GM19324 (cell line): Measurements from ENCODE around the gene TRIM62.

Experiments used
- ATAC-seq: cut with Tn5 transposase; IDR thresholded peaks from one replicate; pipeline ENCODE4 v1.9.1; 2021; ENCODE audit warnings: mild to moderate bottlenecking, moderate library complexity; ENCODE audit not compliant: unreplicated experiment, low FRiP score

Gene TRIM62

DNA sequence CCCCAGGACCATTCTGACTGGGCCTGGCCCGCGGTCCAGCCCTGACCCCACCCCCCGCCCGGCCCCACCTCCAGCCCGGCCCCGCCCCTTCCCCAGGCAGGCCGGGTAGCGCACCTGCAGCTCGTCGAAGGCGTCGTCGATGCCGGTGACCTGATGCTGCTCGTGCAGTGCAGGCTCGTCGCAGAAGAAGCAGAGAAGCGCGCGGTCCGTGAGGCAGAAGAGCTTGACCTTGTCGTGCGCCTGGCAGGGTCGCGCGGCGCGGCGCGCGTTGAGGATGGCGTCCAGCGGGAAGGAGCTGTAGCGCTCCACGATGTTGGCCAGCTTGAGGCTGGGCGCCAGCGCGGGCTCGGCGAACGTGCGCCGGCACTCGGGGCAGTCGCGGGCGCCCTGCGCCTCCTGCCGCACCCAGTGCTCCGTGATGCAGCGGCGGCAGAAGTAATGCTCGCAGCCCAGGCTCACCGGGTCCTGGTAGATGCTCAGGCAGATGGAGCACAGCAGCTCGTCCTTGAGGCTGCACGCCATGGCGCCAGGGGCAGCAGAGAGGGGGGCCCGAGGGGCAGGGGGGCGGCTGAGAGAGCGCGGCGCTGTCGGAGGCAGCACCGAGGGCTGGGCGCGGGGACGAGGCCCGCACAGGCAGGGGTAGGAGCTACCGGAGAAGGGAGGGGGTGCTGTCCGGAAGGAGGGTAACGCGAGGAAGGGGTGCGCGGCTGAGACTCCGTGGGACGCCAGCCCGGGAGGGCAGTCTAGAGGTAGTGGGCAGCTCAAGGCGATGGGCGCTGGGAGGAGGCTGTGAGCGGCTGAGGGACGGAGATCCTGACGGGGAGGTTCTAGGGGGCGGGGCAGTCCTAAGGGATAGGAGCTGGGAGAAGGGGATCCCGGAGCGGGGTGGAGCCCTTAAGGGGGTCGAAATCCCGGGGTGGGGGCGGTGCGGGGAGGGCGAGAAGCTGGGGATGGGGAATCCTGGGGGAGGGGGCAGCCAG, 642 bp downstream of the TRIM62 start:
- peak; percentile 62 for ATAC-seq

DNA sequence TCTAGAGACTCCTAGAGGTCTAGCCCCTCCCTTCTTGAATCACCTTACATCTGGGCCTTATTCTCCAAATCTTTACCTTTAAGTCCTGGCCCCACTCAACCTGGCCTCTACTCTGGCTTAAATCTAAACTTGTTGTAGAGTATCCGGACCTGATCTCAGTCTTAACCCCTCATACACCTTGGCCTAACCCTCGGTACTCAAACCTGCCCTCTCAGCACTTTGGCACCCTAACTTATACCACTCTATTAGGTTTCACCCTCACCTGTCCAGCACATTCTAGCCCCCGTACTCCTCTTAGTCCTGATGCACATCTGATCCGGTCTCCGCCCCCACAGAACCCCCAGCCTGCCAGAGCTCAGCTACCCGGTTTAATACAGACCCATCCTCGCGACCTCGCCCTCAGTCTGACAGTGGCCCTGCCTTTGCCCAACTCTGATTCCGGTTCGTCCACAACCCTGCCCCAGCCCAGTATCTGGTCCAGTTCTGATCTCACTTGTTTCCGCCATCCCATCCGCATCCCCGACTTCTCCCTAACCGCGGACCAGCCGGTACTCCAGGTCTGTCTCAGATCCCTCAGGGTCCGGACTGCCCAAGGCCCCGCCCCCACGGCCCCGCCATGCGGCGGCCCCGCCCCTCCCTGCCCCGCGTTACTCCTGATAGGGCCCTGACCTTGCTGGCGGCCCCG, 1.5 kb downstream of the TRIM62 start:
- ATAC-seq = no peak

DNA sequence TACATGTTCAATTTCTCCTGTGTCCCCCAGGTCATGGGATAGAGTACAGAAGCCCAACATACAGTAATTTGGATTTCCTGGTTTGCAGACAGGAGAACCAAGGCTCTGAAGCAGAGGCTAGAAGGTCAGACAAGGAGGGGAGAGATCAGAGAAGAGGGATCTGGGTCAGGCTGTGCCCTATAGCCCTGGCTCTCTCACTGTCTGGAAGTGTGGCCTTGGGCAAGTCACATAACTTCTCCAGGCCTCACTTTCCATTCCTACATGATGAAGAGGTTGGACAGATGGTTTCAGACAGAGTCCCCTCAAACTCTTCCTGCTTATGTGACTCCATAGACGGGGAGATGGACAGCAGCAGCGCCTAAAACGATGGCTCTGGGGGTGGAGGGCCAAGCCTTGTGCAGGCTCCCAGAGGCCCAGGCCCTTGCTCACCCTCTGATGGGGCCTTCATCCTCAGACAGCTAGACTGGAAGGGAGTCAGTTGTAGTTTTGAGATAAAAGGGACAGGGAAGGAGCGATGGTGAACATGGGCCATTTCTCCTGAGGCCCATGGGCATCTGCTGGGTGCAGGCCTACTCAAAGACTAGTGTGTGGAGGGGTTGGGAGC, 2.9 kb downstream of the TRIM62 start:
- ATAC-seq = no peak

DNA sequence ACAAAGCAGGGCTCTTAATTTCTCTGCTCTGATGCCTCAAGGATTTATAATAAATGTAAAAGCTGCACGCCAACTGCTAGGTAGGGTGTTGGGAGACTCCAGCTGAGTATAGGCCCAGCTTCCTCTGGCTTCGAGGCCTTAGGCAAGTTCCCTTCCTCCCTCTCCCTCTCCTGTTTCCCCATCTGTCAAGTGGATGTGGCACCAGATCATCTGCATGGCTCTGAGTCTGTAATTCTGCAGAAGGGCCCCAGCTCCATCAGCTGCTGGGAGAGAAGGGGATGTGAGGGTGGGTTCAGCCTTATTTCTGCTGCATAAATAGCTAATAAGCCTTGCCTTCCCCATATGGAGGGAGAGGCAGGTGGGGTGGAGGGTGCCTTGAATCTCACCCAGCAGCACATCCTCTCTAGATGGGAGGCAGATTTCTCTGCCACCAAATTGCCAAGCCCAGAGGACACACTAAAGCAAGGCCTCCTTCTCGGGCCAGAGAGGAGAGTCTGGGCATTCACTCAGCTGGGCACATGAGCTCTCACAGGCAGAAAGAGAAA, 3.8 kb downstream of the TRIM62 start:
- no peak for ATAC-seq

DNA sequence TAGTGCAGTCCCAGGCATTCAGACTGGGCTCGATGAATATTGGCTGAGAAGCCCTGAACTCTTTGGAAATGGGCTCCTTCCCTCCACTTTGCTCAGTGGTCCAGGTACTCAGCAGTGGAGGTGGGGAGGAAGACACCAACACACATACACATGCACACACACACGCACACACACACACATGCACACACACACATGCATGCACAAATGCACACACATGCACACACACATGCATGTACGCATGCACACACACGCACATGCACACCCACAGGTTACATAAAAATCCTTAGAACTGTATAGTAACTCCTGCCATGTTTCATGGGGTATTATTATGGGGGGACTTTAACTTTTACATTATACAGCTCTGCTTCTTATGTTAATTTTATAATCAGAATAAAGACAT, 5.0 kb downstream of the TRIM62 start:
- no peak for ATAC-seq

DNA sequence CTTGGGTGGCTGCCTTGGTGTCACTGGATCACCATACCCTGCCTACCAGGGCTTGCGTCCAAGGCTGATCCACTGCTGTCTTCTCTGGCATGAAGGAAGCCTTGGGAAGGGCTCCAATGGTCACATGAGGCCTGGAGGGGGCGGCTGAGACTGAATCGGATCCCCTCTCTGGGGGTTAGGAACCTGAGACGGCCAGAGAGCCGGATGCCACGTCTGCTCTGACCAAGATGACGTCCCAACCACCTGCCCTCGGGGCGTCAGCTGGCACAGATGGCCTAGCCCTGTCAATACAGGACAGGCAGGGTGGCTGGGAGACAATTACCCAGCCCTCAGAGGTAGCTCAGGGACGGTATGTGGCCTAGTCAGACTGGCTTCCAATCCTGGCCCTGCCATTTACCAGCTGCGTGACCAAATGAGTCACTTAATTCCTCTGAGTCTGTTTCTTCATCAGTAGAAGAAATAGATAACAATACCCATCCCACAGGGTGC, 5.4 kb downstream of the TRIM62 start:
- ATAC-seq = no peak

DNA sequence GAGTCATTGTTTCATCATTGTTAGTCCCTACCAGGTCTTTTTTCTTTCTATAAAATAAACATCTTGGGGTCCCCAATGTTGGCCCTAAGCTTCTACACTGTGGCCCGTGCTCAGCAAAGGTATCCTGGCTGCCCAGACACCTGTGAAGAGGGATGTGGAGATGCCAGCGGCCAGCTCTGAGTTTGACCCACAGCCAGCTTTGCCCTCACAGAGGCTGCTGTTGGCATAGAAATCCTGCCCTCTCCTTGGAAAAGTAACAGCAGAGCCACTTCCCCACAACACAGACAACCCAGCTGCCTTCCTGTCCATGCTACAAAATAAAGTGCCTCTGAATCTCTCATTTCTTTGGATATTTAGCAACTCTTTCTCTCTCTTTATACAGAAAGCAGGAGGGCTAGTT, 6.0 kb downstream of the TRIM62 start:
- no peak for ATAC-seq

DNA sequence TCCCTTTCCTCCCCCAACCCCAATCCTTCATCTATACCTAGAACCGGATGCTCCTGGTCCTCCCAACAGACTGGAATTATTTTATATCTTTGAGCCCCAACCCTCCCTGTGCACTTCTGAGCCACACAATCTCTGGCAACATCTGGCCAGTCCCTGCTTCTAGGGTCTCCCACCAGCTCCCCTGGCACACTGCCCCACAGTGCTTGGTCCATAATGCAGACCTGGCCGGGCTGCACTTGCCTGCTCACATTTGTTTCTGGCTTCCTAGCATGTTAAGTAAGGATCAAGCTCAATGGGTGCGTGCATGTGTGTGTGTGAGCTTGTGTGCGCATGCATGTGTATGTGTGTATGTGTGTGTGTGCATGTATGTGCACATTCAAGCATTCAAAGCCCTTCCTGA, 8.8 kb downstream of the TRIM62 start:
- no peak for ATAC-seq

DNA sequence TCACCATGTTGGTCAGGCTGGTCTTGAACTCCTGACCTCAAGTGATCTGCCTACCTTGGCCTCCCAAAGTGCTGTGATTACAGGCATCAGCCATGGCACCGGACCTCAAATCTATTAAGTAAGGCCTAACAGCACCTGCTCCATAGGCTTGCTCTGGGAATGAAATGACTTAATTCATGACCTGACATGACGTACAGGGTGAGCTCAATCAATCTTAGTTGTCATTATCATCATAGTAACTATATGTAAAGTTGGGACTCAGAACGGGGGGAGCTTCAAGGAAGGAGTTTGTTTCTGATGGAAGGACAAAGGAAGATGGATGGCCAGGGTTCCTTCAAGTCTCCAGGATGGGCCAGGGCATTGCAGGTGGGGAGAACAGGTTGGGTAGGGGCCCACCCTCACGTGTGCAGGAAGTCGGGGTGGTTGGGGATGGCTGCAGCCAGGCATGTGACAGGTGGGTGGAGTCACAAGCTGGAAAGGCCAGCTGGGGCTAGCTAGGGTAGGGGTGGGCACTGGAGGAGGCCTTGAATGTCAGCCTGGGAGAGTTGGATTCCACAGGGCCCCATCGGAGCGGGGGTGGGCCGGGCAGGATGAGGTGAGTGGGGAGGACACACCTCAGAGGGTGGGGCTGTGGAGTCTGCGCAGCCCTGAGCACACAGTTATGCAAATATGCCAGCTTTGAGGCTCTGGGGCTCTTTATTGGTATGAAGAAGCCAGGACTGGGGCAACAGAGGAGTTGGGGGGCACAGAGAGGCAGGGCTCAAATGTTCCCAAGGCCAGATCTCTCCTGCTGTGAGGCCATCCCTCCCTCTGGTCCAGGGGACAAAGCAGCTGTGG, 9.6 kb downstream of the TRIM62 start:
- ATAC-seq = no peak

DNA sequence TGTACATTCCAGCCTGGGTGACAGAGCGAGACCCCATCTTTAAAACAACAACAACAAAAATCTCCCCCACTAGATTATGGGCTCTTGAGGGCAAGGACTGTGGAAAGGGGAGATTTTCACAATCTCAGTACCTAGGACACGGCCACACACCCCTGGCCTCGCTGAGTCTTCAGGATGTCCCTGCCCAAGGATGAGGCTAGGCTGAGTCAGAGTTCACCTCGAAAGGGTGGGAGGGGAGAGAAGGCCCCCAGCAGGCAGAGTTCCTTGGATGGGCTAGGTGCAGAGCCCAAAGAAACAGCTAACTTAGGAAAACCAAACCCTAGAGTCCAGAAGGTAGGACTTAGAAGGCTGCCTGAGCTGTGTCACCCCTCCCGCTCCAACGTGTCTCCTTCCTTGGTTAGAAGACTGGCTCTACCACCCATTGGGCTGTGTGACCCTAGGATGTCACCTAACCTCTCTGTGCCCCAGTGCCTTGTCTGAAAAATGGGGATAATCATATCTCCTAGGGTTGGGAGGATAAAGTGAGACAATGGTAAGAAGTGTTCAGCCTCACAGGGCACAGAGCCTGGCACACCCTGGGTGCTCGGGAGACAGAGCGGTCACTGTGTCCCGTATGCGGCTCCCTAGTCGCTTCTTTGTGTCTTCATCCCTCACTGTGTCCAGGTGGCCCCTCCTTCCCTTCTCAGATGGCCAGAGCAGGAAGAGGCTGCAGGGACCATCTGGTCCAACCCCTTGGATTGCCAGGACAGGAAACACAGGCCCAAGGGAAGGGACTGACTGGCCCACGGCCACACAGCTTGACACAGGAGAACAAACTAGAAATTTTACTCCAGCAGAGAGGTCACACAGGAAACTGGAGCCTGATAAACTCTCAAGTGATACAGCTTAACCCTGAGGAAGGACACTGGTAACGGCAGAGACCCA, 11.2 kb downstream of the TRIM62 start:
- ATAC-seq = no peak

DNA sequence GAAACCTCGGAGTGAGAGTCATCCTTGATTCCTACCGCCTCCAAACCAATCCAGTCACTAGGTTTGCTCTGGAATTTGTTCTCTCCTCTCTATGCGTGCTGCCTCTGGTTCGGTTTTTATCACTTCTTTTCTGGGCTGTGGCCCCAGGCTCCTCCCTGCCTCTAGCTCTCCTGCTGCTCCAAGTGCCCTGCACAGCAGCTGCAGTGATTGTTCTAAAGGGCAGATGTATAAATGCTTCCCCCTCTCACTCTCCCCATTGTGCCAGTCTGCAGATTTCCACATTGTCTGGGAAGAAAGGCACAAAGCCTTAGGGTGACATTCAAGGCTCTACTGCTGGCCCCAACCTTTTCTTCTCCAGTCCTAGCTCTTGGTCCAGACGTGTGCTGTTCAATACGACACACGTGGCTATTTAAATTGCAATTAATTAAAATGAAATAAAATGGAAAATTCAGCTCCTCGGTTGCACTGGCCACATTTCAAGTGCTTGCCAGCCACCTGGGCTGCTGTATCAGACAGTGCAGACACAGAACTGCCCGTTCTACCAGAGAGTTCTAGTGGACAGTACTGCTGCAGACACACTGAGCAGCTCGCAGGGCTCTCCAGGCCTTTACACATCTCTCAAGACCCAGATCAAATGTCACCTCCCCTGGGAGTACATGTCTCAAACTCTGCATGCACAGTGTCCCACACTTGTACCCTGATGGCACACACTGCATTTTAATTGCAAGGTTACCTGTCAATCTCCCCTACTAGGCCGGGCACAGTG, 12.4 kb downstream of the TRIM62 start:
- ATAC-seq = no peak

DNA sequence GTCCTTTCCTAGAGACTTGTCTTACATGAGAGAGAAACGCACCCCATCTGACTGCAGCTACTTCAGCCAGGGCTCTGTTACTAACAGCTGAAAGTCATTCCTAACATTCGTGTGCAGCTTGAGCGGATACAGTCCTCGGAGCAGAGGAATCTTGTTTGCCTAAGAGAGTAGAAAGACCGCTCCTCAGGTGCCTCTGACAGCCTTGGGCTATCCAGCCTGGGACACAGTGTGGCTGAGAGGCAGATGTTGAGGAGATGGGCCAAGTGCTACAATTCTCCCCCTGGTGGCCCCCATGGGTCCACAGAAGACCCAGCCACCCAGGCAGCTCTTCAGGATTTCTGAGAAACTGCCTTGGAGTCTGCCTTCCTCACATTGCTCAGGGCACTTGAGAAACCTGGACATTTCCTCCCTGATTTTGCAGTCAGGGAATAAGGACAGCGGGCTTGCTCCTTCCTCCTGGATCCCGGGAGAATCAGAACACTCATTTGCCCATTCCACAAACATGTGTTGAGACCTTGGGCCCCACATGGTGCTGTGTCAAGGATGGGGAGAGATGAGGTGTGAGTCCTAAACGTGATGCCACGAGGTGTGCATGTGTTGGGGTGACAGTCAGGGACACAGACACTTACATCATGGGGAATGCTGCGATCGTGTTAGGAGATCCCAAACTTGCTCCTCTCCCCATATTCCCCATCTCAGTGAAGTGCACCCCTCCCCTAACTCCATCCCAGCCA, 13.1 kb downstream of the TRIM62 start:
- ATAC-seq = no peak

DNA sequence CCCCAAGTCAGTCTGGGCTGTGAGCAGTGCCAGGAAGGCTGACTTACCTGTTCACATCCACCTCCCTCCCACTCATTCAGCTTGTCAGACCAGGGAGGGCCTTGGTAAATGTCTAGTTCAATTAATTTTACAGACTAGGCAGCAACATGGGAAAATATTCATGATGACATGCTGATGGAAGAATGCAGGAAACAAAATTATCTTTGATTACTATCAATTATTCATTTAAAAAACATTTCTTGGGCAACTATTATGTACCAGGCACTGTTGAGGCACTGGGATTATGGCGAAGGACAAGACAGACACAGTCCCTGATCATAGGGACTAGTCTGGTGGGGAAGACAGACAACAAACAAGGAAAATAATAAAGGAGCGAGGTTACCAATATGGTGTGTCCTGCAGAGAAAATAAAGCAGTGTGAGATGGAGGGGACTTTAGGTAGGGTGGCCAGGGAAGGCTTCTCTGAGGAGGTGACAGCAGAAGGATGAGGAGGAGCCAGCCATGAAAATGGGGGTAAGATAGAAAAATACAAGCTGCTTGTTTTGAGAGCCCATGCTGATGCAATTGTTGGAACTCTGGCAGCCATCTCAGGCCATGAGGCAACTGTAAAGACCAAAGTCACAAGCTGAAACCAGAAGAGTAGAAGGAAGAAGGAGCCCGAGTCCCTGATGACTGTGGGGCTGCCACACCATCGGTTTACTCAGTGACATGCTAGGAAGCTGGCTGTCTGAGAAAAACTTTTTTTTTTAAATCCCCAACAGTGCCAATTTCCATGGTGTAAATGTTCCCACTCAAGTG, 14.0 kb downstream of the TRIM62 start:
- no peak for ATAC-seq

DNA sequence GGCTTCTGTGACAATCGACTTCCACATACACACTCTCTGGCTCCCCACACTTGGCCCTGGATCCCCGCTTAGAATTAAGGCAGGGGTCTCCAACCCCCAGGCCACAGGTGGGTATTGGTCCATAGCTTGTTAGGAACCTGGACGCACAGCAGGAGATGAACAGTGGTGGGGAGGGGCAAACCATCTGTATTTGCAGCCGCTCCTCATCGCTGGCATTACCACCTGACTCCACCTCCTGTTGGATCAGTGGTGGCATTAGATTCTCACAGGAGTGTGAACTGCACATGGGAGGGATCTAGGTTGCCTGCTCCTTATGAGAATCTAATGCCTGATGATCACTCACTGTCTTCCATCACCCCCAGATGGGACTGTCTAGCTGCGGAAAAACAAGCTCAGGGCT, 16.0 kb downstream of the TRIM62 start:
- no peak for ATAC-seq

DNA sequence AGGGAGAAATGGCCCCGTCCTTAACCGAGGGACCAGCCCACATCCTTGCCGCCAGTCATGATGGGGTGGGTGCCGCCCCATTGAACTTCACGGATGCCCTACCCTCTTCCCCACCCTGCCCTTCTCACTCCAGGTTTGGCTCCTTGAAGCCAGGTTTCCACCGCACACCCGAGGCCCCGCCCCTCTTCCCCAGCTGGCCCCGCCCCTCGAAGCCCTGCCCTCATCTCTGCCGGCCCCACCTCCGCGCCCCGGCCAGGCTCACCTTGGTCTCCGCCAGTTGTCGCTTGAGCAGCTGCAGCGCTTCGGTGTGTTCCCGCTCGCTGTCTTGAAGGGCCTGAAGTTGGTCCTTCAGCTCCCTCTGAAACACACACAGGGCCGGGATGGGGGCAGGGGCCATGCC, 16.6 kb downstream of the TRIM62 start:
- no peak for ATAC-seq

DNA sequence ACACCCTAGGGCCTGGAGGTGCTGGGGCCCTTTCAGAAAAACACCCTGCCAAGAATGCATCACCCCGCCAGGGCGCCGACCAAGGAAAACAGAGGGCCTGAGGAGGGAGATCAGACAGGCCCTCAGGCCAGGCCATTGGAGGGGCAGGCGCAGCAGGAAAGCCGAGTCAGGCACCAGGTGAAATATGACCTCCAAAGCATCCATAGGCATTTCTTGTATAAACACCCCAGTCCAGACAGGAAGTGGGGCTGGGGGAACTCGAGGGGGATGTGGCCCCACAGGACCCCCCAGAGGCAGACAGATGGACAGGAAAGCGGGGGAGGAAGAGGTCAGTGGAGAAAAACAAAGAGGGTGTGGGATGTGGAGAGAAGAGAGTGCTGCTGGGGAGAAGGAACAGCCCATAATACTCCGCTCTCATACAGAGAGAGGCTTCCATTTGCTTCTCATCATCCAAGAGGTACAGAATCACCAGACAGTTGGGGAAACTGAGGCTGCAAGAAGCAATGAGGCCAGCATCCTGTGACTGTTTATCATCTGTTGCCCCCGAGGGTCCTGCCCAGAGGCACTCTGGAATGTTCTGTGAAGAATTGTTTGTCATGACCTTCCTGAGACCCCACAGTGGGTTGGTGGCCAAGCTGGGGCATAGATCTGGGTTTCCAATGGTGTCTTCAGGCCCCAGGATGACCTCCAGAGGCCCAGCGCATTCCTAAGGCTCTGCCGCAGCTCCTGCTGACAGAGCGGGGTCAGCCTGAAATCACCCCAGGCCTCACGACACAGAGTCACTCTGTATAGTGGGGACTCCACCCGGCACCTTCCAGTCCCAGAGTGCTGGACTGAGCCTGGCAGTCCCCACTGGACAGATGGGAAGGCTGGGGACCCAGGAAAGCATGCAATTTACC, 18.0 kb downstream of the TRIM62 start:
- ATAC-seq = no peak
